ENCODE results near the gene BOLA2B. TPM values are rescaled to one million over a fixed set of nuclear protein-coding genes. Genes with fewer than 3 reads are reported as not detected.
"Not testable (repeated sequence)": the region's sequence is repeated elsewhere in the genome, so short reads cannot be mapped to it uniquely, and the experiment has no call there.

The BOLA2B gene
- total RNA-seq = 183 and 188 TPM in 2 replicates

DNA sequence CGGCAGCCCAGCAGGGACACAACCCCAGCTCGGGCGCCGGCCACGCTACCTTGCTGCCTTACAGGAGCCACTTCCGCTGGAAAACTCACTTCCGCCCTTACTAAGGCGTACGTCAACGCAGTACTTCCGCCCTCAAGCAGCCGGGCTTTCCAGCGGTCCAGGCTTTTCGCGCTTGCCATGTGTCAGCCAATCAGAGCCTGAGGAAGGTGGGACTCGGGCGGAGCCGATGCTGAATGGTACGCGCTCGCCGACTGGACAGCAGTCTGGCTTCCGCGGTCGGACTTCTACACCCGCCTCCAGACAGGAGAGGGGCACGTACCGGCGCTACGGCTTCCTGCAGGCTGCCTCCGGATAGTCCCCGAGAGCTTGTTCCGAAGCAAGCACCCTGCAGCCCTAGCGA lies at the start of gene BOLA2B, which contains the start of gene SLX1A:
Gene BOLA2B, minus strand, starts transcription at position 52 of the 400 bp plus-strand sequence. CDS start 71 bp downstream, outside the sequence.
Gene SLX1A, plus strand, starts transcription at position 261 of the 400 bp plus-strand sequence. CDS start 210 bp downstream, outside the sequence.
- intact Hi-C loops (cut with micrococcal nuclease) = not testable (repeated sequence)

DNA sequence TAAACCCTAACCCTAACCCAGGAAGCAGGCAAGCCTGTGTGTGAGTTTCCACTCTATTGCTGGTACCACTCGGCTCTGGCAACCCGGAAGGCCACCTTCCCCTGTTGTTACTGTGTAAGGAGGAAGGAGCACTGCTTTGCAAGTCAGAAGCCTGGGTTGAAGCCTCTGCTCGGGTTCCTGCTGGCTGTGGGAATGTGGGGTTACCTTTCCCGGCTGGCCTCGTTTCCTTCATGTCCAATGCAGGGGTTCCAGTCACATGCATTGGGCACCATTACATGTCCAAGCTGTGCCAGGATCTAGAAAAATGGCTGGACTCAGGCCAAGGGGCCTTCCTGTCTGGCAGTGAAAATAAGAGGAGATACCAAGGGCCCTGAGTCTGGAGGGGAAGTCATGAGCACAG lies 23.6 kb upstream of the BOLA2B start:
- intact Hi-C loops (cut with micrococcal nuclease) = not testable (repeated sequence)

DNA sequence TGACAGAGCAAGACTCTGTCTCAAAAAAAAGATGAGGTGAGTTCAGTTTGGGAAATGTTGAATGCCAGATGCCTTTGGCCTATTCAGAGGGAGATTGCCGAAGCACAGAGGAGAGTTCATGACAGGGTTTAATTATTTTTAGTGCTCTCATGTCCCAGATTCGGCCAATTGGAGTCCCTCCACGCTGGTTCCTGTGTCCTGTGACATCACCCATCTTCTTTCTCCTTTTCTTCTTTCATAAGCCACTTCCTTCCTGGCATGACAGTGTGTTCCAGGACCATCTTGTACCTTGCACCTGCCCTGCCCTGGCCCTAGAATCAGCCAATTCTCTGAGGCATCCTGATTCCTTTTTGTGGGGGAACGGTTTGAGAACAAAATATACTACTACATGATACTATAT lies 17.9 kb upstream of the BOLA2B start:
- intact Hi-C loops (cut with micrococcal nuclease) = not testable (repeated sequence)

DNA sequence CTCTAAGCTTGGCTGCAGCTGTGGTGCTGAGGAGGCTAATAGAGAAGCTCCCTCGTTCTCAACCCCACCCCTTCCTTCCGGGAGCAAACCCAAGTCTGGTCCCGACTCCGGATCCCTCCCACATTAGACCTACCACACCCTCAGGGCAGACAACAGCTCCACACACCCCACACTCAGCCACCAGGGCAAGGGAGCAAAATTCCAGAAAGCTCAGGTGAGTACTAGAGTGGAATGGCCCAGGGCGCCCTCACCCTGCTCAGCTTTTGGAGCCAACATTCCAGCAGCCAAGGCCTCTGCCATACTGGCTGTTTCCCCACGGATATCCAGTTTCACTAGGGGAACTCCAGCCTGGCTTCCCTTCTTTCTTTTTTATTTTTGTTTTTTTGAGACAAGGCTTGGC lies 15.6 kb upstream of the BOLA2B start:
- intact Hi-C loops (cut with micrococcal nuclease) = not testable (repeated sequence)

DNA sequence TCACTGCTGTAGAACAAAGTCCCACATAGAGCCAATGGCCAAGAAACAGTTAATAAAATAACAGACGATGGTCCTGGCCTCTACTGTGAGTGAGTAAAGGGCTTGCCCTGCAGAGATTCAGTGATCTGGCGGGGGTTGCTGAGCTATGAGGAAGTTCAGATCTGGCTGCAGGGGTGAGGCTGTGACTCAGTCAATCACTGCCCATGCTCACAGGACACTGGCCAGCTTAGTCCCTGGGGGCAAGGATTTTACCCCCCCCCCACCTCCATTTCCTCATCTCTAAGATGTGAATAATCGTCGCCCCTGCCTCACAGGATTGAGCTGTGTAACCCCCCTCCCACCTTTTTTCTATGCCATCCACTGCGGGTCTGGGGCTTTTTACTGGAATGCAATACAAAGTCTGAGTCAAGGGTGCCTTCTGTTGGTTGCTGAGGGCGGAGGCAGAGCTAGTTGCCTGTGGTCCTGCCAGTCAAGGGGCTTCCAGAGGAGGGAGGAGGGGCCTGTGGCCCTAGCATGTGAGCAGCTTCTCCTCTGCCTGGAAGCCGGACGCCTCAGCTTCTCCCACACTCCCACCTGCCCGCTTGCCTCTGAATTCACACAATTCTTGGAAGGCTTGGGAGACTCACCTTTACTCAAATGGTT lies 13.7 kb upstream of the BOLA2B start:
- intact Hi-C loops (cut with micrococcal nuclease) = not testable (repeated sequence)

DNA sequence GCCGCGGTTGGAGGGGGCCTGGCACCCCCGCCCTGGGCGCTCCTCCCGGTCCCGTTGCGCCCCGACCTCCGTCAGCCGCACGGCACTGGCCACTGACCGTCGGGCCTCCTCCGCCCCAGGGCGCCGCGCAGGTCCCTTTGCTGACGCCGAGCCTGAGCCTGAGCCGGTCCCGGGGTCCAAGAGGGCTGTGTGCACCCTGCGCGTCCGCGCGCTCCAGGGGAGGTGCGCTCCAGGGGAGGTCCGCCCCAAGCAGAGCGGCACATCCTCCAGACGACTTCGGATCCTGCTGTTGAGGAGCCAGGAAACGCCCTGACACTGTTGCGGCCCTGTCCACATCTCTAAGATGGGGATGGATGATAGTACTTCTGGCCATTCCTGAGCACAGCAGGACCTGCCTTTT lies 12.8 kb upstream of the BOLA2B start:
- intact Hi-C loops (cut with micrococcal nuclease) = not testable (repeated sequence)

DNA sequence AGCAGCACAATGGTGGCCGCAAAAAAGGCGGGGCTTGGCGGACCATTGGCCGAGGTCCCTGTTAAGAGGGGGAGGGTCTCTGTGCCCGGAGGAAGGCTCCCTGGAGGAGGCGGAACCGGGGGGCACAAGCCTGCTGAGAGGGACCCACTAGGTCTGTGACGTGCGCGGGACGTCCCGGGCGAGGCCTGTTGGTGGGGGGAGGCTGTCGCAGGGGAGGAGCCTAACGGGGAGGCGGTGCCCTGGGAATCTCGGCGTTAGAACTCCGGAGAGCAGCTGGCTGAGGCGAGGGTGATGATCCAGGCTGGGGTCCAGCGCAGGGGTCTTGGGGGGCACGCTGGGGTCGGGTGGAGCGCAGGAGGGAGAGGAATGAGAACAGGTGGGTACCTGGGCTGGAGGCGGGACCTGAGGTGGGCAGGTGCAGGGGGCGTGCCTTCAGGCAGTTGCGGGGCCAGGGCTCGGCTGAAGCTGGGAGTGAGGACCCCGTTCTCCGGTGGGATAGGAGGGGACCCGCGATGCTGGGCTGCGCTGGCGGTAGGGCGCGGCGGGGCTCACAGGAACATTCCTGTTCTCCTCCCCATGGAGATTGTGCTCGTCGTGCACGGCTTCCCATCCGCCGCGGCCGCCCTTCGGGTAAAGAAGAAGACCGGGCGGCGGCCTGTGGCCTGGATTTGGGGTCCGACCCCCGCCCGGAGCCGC lies 12.2 kb upstream of the BOLA2B start:
- intact Hi-C loops (cut with micrococcal nuclease) = not testable (repeated sequence)

DNA sequence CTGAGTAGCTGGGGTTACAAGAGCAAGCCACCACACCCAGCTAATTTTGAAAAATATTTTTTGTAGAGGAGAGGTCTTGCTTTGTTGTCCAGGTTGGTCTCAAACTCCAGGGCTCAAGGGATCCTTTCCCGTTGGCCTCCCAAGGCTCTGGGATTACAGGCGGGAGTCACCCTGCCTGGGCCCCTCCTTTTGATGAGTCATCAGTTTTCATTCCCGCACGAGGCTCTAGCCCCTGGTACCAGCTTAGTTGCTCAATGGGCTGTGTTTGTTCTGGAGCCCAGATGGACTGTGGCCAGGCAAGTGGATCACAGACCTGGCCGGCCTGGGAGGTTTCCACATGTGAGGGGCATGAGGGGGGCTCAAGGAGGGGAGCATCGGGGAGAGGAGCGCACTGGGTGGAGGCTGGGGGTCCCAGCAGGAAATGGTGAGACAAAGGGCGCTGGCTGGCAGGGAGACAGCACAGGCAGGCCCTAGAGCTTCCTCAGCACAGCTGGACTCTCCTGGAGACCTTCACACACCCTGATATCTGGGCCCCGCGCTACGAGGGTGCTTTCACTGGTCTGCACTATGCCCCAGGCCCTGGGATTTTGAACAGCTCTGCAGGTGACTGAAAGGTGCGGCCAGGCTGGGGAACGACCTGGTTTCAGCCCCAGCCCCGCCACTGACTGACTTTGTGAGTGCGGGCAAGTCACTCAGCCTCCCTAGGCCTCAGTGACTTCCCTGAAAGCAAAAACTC lies 6.3 kb upstream of the BOLA2B start:
- intact Hi-C loops (cut with micrococcal nuclease) = not testable (repeated sequence)

DNA sequence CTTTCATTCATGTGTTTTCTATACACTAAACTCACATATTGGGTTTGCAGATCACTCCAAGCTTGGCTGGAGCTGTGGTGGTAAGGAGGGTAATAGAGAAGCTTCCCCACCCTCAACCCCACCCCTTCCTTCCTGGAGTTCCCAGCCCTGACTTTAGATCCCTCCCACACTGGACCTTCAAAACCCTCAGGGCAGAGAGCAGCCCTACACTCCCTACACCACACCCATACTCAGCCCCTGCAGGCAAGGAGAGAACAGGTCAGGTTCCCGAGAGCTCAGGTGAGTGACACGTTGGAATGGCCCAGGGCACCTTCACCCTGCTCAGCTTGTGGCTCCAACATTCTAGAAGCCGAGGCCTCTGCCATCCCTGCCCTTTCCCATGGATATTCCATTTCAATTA lies 5.6 kb upstream of the BOLA2B start, which contains the start of gene SULT1A3:
Gene SULT1A3, plus strand, starts transcription at position 207 of the 400 bp plus-strand sequence. CDS start 1,474 bp downstream, outside the sequence.
- intact Hi-C loops (cut with micrococcal nuclease) = not testable (repeated sequence)

DNA sequence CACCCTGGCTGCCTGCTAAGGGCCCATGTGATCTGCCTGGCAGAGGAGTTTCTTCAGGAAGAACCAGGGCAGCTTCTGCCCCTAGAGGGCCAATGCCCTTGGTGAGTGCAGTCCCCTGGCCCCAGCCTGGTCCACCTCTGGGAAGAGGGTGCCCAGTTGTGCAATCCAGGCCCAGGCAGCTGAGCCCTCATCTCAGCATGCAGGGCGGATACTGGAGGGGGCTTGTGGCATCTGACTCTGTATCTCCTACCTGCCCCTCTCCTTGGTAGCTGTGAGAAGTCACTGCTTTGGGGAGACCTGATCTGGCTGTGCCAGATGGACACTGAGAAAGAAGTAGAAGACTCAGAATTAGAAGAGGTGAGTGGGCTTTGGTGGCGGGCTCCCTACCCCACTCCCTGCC lies 3.5 kb upstream of the BOLA2B start:
- intact Hi-C loops (cut with micrococcal nuclease) = not testable (repeated sequence)

DNA sequence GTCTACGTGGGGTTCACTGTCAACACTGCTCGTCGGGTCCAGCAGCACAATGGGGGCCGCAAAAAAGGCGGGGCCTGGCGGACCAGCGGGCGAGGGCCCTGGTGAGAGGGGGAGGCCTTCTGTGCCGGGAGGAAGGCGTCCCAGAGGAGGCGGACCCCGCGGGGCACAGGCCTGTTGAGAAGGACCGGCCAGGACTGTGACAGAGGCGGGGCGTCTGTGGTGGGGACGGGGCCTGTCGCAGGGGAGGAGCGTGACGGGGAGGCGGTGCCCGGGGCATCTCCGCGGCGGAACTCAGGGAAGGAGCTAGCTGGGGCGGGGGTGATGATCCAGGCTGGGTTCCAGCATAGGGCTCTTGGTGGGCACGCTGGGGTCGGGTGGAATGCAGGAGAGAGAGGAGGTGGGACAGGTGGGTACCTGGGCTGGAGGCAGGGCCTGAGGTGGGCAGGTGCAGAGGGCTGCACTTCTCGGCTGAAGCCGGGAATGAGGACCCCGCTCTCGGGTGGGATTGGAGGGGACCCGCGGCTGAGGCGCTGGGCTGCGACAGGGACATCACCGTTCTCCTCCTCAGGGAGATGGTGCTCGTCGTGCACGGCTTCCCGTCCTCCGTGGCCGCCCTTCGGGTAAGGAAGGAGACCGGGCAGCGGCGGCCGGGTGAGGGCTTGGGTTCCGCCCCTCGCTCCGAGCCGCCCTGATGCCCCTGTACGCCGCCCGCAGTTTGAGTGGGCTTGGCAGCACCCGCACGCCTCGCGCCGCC lies 883 bp upstream of the BOLA2B start:
- intact Hi-C loops (cut with micrococcal nuclease) = not testable (repeated sequence)

DNA sequence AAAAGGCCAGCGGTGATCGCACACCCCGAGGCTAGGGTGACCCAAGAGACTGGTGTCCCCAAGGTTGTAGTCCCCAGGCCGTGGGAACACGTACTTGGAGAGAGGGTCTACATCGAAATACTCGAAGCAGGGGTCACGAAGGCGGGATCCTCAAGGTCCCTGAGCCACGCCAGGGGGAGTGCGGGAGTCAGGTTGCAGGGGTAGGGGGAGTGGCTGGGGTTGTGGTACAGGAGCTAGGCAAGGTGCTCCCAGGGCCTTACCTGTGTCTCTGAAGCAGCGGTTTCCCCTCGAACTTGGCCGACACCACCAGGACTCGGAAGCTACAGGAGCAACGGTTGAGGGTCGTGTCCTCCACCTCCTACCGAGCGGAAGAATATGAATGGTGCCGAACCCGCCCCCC lies 368 bp downstream of the BOLA2B start:
- intact Hi-C loops (cut with micrococcal nuclease) = not testable (repeated sequence)

DNA sequence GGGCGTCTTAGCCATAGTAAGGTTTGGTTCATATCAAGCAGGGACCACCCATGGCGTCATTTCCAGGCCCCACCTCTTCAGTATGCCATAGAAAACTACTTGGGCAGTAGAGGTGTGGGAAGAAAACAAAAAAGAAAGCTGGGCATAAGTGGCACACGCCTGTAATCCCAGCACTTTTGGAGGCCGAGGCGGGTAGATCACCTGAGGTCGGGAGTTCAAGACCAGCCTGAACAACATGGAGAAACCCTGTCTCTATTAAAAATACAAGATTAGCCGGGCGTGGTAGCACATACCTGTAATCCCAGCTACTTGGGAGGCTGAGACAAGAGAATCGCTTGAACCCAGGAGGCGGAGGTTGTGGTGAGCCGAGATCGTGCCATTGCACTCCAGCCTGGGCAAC lies 2.3 kb downstream of the BOLA2B start:
- intact Hi-C loops (cut with micrococcal nuclease) = not testable (repeated sequence)

DNA sequence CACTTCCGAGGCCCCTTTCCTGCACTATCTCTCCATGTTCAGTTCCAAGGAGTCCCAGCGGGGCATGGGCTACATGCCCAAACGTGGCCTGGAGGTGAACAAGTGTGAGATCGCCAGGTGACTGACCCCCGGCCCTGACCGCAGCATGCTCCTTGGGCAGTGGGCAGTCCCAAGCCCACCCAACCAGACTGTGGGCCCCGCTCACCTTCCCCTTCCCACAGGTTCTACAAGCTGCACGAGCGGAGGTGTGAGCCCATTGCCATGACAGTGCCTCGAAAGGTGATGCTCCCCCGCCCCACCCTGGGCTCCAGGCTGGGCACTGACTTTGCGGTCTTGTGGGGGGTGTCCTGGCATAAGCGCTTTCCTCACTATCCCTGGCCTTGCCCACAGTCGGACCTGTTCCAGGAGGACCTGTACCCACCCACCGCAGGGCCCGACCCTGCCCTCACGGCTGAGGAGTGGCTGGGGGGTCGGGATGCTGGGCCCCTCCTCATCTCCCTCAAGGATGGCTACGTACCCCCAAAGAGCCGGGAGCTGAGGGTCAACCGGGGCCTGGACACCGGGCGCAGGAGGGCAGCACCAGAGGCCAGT lies 5.4 kb downstream of the BOLA2B start:
- intact Hi-C loops (cut with micrococcal nuclease) = no loop called here

DNA sequence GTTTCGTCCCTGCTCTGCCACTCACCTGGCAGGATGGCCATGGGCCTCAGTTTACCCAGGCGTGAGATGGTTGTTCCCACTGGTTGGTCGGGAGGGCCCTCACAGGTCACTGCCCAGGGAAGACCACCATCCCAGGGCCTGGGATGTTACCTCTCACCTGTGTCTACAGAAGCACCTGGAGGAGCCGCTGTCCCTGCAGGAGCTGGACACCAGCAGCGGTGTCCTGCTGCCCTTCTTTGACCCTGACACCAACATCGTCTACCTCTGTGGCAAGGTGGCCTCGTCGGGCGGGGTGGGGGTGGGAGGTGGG lies 6.0 kb downstream of the BOLA2B start:
- intact Hi-C loops (cut with micrococcal nuclease) = no loop called here

DNA sequence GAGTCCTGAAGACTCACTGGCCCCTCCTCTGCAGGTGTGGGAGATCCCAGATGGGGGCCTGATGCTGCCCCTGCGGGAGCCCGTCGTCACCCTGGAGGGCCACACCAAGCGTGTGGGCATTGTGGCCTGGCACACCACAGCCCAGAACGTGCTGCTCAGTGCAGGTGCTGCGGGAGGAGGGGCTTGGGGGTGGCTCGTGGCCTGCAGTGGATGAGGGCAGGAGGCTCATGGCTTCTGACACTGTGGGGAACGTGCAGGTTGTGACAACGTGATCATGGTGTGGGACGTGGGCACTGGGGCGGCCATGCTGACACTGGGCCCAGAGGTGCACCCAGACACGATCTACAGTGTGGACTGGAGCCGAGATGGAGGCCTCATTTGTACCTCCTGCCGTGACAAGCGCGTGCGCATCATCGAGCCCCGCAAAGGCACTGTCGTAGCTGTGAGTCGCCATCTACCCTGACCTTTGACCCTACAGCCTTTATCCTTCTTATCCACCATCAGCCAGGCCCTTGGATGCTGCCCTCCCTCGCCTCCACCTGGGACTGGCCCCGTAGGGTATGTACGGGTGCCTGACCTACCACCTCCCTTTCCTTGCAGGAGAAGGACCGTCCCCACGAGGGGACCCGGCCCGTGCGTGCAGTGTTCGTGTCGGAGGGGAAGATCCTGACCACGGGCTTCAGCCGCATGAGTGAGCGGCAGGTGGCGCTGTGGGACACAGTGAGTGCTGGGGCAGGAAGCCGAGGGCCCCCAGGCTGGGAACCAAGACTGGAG lies 6.5 kb downstream of the BOLA2B start:
- intact Hi-C loops (cut with micrococcal nuclease) = no loop called here

DNA sequence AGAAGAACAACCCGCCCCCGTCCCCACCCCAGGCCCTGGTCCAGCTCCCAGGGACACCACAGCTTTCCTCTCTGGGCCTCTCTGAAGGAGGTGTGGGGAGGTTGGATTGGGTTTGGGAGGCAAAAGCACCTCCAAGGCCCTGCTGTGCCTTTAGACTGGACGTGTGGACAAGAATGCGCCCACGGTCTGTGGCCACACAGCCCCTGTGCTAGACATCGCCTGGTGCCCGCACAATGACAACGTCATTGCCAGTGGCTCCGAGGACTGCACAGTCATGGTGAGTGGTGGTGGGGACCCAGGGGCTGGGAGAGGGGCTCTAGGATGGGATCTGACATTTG lies 7.1 kb downstream of the BOLA2B start:
- intact Hi-C loops (cut with micrococcal nuclease) = no loop called here

DNA sequence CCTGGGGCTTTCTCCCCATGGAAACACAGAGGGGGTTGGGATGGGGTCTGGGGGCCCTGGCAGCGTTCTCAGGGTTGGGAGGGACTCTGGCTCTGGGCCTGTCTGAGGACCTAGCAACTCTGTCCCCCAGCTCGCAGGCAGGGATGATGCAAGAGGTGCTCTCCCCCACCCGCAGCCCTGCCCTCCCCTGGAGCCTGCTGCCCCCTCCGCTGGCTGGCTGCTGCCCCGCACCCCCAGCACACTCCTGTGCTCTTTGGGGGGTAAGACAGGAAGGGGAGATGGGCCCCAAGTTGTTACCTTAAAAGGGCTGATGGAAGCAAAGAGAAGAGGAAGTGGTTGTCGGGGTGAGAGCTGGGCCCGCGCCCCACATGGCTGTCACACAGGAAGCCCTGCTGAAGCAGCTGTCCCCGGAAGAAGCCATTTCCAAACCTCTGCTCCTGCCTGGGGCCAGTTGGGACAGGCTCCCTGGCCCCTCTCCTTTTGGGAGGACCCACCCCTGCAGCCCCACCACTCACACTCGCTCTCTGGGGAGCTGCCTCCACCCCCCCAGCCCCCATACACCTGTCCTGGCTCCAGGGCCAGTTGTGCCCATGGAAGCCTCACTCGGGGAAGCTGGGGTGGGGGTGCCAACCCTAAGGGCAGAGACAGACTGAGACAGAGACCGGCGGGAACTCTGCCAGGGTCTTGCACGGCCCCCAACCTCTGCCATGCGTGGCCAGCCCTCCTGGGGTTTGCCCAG lies 7.6 kb downstream of the BOLA2B start:
- intact Hi-C loops (cut with micrococcal nuclease) = no loop called here

DNA sequence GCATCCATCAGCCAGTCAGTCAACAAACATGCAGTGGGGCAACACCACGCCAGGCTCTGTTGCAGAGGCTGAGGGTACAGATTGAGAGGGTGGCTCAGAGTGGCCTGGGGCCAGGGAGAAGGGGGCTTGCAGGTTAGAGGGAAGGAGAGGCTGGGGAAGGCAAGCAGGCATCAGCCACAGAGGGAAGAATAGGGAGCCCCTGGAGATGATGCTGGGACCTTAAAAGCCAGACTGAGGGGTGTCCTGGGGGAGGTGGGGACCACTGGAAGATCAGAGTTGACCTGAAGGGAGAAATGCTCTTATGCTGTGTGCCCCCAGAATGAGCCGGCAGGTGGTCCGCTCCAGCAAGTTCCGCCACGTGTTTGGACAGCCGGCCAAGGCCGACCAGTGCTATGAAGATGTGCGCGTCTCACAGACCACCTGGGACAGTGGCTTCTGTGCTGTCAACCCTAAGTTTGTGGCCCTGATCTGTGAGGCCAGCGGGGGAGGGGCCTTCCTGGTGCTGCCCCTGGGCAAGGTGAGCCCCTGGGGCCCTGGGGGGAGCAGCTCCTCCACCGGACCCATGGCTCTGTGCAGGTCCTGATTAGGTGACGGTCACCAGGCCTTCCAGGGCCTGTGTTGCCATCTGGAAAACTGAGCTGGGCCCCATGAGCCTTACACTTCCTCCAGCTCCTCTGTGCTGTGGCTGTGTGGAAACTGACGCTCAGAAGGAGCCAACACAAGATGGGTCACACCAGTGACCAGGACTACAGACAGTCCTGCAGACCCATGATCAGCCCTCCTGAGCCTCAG lies 8.4 kb downstream of the BOLA2B start:
- intact Hi-C loops (cut with micrococcal nuclease) = no loop called here
